ENCODE data around the gene SIK3.

SIK3 gene

GRCh38 chr11:117083011-117083935 lies 15.0 kb downstream of the SIK3 start:
- no peak overlapping the region for H3K4me3 ChIP-seq (ENCODE audit: low read depth, low read length)
- no peak for DNase-seq (ENCODE audit: low read depth, low spot score)
- no peak for TF ChIP-seq CTCF (IDR thresholded peaks at IDR 0.05; ENCODE audit: insufficient read depth, low read length, missing control alignments)
- ChIA-PET CTCF (interaction anchor here (1.2 to 1.4 kb wide), 4 partner anchors 11 to 23 kb away, joined by 3 to 5 read pairs (median 4); no protein-coding TSS in a partner anchor), POLR2A (no interaction called here)

GRCh38 chr11:117081908-117082307 lies 16.3 kb downstream of the SIK3 start:
- no peak overlapping the region for H3K4me3 ChIP-seq (ENCODE audit: low read depth, low read length)
- ChIA-PET CTCF (interaction anchor here (1.3 kb wide), 2 partner anchors 13 to 24 kb away, joined by 3 to 5 read pairs; no protein-coding TSS in a partner anchor), POLR2A (no interaction called here)
- no peak for TF ChIP-seq CTCF (IDR thresholded peaks at IDR 0.05; ENCODE audit: insufficient read depth, low read length, missing control alignments)
- no peak for DNase-seq (ENCODE audit: low read depth, low spot score)

GRCh38 chr11:117080370-117080769 lies 17.9 kb downstream of the SIK3 start:
- TF ChIP-seq CTCF (IDR thresholded peaks at IDR 0.05; ENCODE audit: insufficient read depth, low read length, missing control alignments) = no peak
- no peak for DNase-seq (ENCODE audit: low read depth, low spot score)
- ChIA-PET CTCF (interaction anchor here (1.1 to 3.0 kb wide), 3 partner anchors 8 to 200 kb away, joined by 3 to 7 read pairs (median 4); no protein-coding TSS in a partner anchor), POLR2A (no interaction called here)
- H3K4me3 ChIP-seq (ENCODE audit: low read depth, low read length) = no peak overlapping the region

- ChIA-PET POLR2A (no interaction called here), CTCF (interaction anchor here (0.7 to 1.3 kb wide), 8 partner anchors 8 to 284 kb away, joined by 3 to 4 read pairs (median 3); no protein-coding TSS in a partner anchor)
- H3K4me3 ChIP-seq (ENCODE audit: low read depth, low read length) = no peak overlapping the region
- no peak for TF ChIP-seq CTCF (IDR thresholded peaks at IDR 0.05; ENCODE audit: insufficient read depth, low read length, missing control alignments)
- DNase-seq (ENCODE audit: low read depth, low spot score) = no peak
Measured at GRCh38 chr11:117076941-117077691, 21.1 kb downstream of the SIK3 start.

GRCh38 chr11:117075186-117075585 lies 23.0 kb downstream of the SIK3 start:
- ChIA-PET CTCF (no interaction called here), POLR2A (no interaction called here)
- DNase-seq (ENCODE audit: low read depth, low spot score) = no peak
- no peak overlapping the region for H3K4me3 ChIP-seq (ENCODE audit: low read depth, low read length)
- TF ChIP-seq CTCF (IDR thresholded peaks at IDR 0.05; ENCODE audit: insufficient read depth, low read length, missing control alignments) = no peak

- no peak for DNase-seq (ENCODE audit: low read depth, low spot score)
- POLR2A ChIA-PET = no interaction called here
- no peak overlapping the region for H3K4me3 ChIP-seq (ENCODE audit: low read depth, low read length)
- TF ChIP-seq CTCF (IDR thresholded peaks at IDR 0.05; ENCODE audit: insufficient read depth, low read length, missing control alignments) = no peak
- CTCF ChIA-PET = interaction anchor here (0.5 to 1.8 kb wide), 2 partner anchors 32 to 123 kb away, joined by 3 to 8 read pairs; no protein-coding TSS in a partner anchor
Measured at GRCh38 chr11:117074119-117074518, 24.1 kb downstream of the SIK3 start.

All from AG04449 (cell line).